Endothelial cell (in vitro differentiated cells): ENCODE data around the gene LPP. TPM values are rescaled to one million over a fixed set of nuclear protein-coding genes. Genes with fewer than 3 reads are reported as not detected.

Experiments used
- DNase-seq: peaks from one replicate; pipeline ENCODE4 v3.0.0; 2021; ENCODE audit warnings: low spot score
- H3K27ac Mint-ChIP-seq: one replicate; pipeline ENCODE4 v1.8.0; 2021; ENCODE audit warnings: mixed read lengths, inconsistent platforms; ENCODE audit not compliant: unreplicated experiment
- H3K27me3 Mint-ChIP-seq: one replicate; pipeline ENCODE4 v1.8.0; 2021; ENCODE audit warnings: mild to moderate bottlenecking, moderate library complexity, mixed read lengths, inconsistent platforms; ENCODE audit not compliant: unreplicated experiment
- H3K36me3 Mint-ChIP-seq: one replicate; pipeline ENCODE4 v1.8.0; 2021; ENCODE audit warnings: mild to moderate bottlenecking, low read depth, mixed read lengths, inconsistent platforms; ENCODE audit not compliant: unreplicated experiment
- H3K4me1 Mint-ChIP-seq: one replicate; pipeline ENCODE4 v1.8.0; 2021; ENCODE audit warnings: mild to moderate bottlenecking, mixed read lengths, inconsistent platforms; ENCODE audit not compliant: unreplicated experiment
- H3K4me3 Mint-ChIP-seq: one replicate; pipeline ENCODE4 v1.8.0; 2021; ENCODE audit warnings: mild to moderate bottlenecking, mixed read lengths, inconsistent platforms; ENCODE audit not compliant: unreplicated experiment
- H3K9me3 Mint-ChIP-seq: one replicate; pipeline ENCODE4 v1.8.0; 2021; ENCODE audit warnings: mixed read lengths, inconsistent platforms; ENCODE audit not compliant: unreplicated experiment
- total RNA-seq: library from RNA; stranded (reverse); fragmentation: NEBNext Ultra II Directional; extraction: Animal tissue kit (Norgen Biotek cat#: 25700); gene quantifications from one replicate; pipeline ENCODE4 v1.2.1, GENCODE V29; 2021; ENCODE audit not compliant: unreplicated experiment
- TF ChIP-seq, protein P1 (sequence below): fragments of 200-600 bp; sonication (generic); IDR thresholded peaks from one replicate; pipeline ENCODE4 v1.5.0; 2021; ENCODE audit warnings: antibody characterized with exemption; ENCODE audit not compliant: unreplicated experiment

LPP gene
- total RNA-seq, 1 donor from 2014 or later = 181 TPM

GRCh38 chr3:188217011-188217463 is 63.1 kb downstream of the LPP start:
- H3K4me3 Mint-ChIP-seq = no peak overlapping the region
- DNase-seq = no peak
- H3K27ac Mint-ChIP-seq = no peak overlapping the region
- H3K4me1 Mint-ChIP-seq = peaks cover 27% of the 10 kb centered on the region
- peaks cover 16% of the 10 kb centered on the region for H3K36me3 Mint-ChIP-seq
- H3K27me3 Mint-ChIP-seq = peaks cover 2% of the 10 kb centered on the region
- H3K9me3 Mint-ChIP-seq = no peaks in the 10 kb centered on the region
- TF ChIP-seq, protein P1, sequence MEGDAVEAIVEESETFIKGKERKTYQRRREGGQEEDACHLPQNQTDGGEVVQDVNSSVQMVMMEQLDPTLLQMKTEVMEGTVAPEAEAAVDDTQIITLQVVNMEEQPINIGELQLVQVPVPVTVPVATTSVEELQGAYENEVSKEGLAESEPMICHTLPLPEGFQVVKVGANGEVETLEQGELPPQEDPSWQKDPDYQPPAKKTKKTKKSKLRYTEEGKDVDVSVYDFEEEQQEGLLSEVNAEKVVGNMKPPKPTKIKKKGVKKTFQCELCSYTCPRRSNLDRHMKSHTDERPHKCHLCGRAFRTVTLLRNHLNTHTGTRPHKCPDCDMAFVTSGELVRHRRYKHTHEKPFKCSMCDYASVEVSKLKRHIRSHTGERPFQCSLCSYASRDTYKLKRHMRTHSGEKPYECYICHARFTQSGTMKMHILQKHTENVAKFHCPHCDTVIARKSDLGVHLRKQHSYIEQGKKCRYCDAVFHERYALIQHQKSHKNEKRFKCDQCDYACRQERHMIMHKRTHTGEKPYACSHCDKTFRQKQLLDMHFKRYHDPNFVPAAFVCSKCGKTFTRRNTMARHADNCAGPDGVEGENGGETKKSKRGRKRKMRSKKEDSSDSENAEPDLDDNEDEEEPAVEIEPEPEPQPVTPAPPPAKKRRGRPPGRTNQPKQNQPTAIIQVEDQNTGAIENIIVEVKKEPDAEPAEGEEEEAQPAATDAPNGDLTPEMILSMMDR = no peak

DNA sequence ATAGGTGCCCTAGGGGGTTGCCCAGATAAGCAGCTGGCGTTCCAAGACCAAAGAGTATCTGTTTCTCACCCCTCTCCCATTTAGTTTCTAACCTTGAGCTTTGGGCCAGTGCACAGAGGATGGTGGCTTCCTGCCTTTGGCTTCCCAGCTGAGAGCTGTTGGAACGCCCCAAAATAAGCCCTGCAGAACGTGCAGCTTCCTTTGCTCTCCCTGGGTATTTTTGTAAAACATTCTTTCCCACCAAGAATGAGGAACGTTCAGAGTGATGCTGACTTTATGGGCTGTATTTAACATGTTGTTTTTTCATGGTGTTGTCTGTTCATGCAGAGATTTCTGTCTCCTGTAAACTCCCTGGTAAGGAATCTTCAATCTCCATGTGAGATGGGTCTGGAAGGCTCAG is 63.8 kb downstream of the LPP start:
- Mint-ChIP-seq H3K9me3 (no peaks in the 10 kb centered on the region), H3K27me3 (peaks cover under 1% of the 10 kb centered on the region), H3K4me1 (peaks cover 22% of the 10 kb centered on the region), H3K27ac (no peak overlapping the region), H3K4me3 (no peak overlapping the region), H3K36me3 (peaks cover 16% of the 10 kb centered on the region)
- TF ChIP-seq, protein P1 = no peak
- no peak for DNase-seq

- Mint-ChIP-seq H3K9me3 (no peaks in the 10 kb centered on the region), H3K27ac (no peak overlapping the region), H3K36me3 (peaks cover 14% of the 10 kb centered on the region), H3K4me1 (peaks cover 17% of the 10 kb centered on the region), H3K27me3 (no peaks in the 10 kb centered on the region), H3K4me3 (no peak overlapping the region)
- no peak for DNase-seq
- TF ChIP-seq, protein P1 = no peak
Measured at GRCh38 chr3:188218603-188219002, 64.6 kb downstream of the LPP start.

DNA sequence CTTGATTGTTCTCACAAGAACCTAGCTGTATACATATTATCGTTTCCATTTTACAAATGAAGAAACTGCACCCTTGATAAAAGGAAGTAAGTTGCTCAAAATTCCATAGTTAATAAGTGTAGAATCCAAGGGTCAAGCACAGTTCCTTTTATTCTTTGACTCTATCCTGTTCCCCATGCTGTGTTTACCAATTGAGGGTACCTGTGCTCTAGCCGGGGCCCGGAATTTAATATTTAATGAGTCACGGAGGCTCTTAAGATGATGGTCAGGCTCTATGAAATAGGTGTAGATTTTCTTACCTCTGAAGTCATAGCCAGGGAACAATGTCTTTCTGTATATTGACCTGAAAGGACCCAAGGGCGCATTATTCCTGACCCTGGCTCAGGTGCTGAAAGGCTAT is 65.2 kb downstream of the LPP start:
- peaks cover 13% of the 10 kb centered on the region for H3K4me1 Mint-ChIP-seq
- no peak overlapping the region for H3K27ac Mint-ChIP-seq
- peaks cover 10% of the 10 kb centered on the region for H3K36me3 Mint-ChIP-seq
- H3K4me3 Mint-ChIP-seq = no peak overlapping the region
- H3K9me3 Mint-ChIP-seq = no peaks in the 10 kb centered on the region
- H3K27me3 Mint-ChIP-seq = no peaks in the 10 kb centered on the region
- TF ChIP-seq, protein P1 = no peak
- no peak for DNase-seq

- TF ChIP-seq, protein P1 = no peak
- no peaks in the 10 kb centered on the region for H3K27me3 Mint-ChIP-seq
- H3K9me3 Mint-ChIP-seq = no peaks in the 10 kb centered on the region
- DNase-seq = no peak
- H3K4me1 Mint-ChIP-seq = peaks cover 8% of the 10 kb centered on the region
- peaks cover 5% of the 10 kb centered on the region for H3K36me3 Mint-ChIP-seq
- no peak overlapping the region for H3K27ac Mint-ChIP-seq
- no peak overlapping the region for H3K4me3 Mint-ChIP-seq
Measured at GRCh38 chr3:188220097-188220788, 66.3 kb downstream of the LPP start.
